GM23338 (cell line): Measurements from ENCODE around the gene HHATL. TPM values are rescaled to one million over a fixed set of nuclear protein-coding genes. Genes with fewer than 3 reads are reported as not detected.

Experiments
- ATAC-seq: fragments of 200-7000 bp; cut with Tn5 transposase; 3 replicates; pipeline ENCODE4 v1.9.1; 2020
- DNase-seq: peaks from one replicate; pipeline ENCODE4 v3.0.0-alpha.2; 2015; ENCODE audit warnings: low spot score
- H2AFZ ChIP-seq: fragments of 200-600 bp; sonication (generic); 2 replicates; pipeline ENCODE4 v1.8.0; 2016; ENCODE audit warnings: antibody characterized with exemption, mild to moderate bottlenecking, moderate library complexity
- H3F3A ChIP-seq: fragments of 200-600 bp; sonication (generic); replicated peaks from 2 replicates; pipeline ENCODE4 v1.8.0; 2017; ENCODE audit warnings: antibody characterized with exemption, mixed run types, low read depth
- H3K27ac ChIP-seq: fragments of 200-600 bp; sonication (generic); 2 replicates; pipeline ENCODE4 v1.6.1; 2016; ENCODE audit warnings: low read depth
- H3K27me3 ChIP-seq: fragments of 200-600 bp; sonication (generic); 2 replicates; pipeline ENCODE4 v1.8.0; 2016; ENCODE audit warnings: mild to moderate bottlenecking, mixed run types, moderate library complexity; ENCODE audit not compliant: insufficient read depth
- H3K36me3 ChIP-seq: fragments of 200-600 bp; sonication (generic); 2 replicates; pipeline ENCODE4 v1.8.0; 2016; ENCODE audit warnings: mild to moderate bottlenecking; ENCODE audit not compliant: insufficient read depth
- H3K4me1 ChIP-seq: fragments of 200-600 bp; sonication (generic); 2 replicates; pipeline ENCODE4 v1.8.0; 2016; ENCODE audit warnings: mild to moderate bottlenecking, moderate library complexity; ENCODE audit not compliant: insufficient read depth
- H3K4me2 ChIP-seq: fragments of 200-600 bp; sonication (generic); 2 replicates; pipeline ENCODE4 v1.7.1; 2017; ENCODE audit warnings: mixed run types
- H3K4me3 ChIP-seq: fragments of 200-600 bp; sonication (generic); 2 replicates; pipeline ENCODE4 v1.6.1; 2016; ENCODE audit warnings: mixed run types
- H3K79me2 ChIP-seq: fragments of 200-600 bp; sonication (generic); replicated peaks from 2 replicates; pipeline ENCODE4 v1.8.0; 2017; ENCODE audit warnings: mild to moderate bottlenecking; ENCODE audit not compliant: insufficient read depth
- H3K9me2 ChIP-seq: fragments of 200-600 bp; sonication (generic); 2 replicates; pipeline ENCODE4 v1.8.0; 2017; ENCODE audit not compliant: insufficient read depth
- H4K20me1 ChIP-seq: fragments of 200-600 bp; sonication (generic); replicated peaks from 2 replicates; pipeline ENCODE4 v1.8.0; 2017; ENCODE audit warnings: mild to moderate bottlenecking; ENCODE audit not compliant: insufficient read depth
- H3K27ac Mint-ChIP-seq: 2 replicates; pipeline ENCODE4 v1.8.0; 2020; ENCODE audit warnings: inconsistent platforms, mild to moderate bottlenecking, moderate library complexity, mixed read lengths
- H3K27me3 Mint-ChIP-seq: 3 replicates; pipeline ENCODE4 v1.8.0; 2022; ENCODE audit warnings: low read depth, mild to moderate bottlenecking, moderate library complexity, mixed read lengths, inconsistent platforms; ENCODE audit not compliant: insufficient read depth, poor library complexity
- H3K36me3 Mint-ChIP-seq: 3 replicates; pipeline ENCODE4 v1.8.0; 2021; ENCODE audit warnings: low read depth, mild to moderate bottlenecking, inconsistent platforms, moderate library complexity, mixed read lengths
- H3K4me1 Mint-ChIP-seq: 3 replicates; pipeline ENCODE4 v1.8.0; 2020; ENCODE audit warnings: mild to moderate bottlenecking, inconsistent platforms, mixed read lengths
- H3K4me3 Mint-ChIP-seq: 3 replicates; pipeline ENCODE4 v1.8.0; 2021; ENCODE audit warnings: moderate library complexity, mild to moderate bottlenecking, inconsistent platforms, mixed read lengths
- H3K9me3 Mint-ChIP-seq: 3 replicates; pipeline ENCODE4 v1.8.0; 2020; ENCODE audit warnings: moderate library complexity, mild to moderate bottlenecking, inconsistent platforms, mixed read lengths
- CREB1 ChIP-seq: fragments of 250-450 bp; sonication (Bioruptor Pico); IDR thresholded peaks from 2 replicates; pipeline ENCODE4 v1.5.0; 2020; ENCODE audit warnings: low read depth, mild to moderate bottlenecking, moderate library complexity
- EZH2phosphoT487 ChIP-seq: fragments of 200-600 bp; sonication (generic); IDR thresholded peaks from one replicate; pipeline ENCODE4 v1.8.1; 2018; ENCODE audit warnings: antibody characterized with exemption; ENCODE audit not compliant: unreplicated experiment
- JUNB ChIP-seq: IDR thresholded peaks from one replicate; pipeline ENCODE4 v1.6.1; 2016; ENCODE audit warnings: antibody characterized with exemption; ENCODE audit not compliant: unreplicated experiment
- NANOG ChIP-seq: IDR thresholded peaks from 2 replicates; pipeline ENCODE4 v1.6.1; 2016; ENCODE audit warnings: antibody characterized with exemption, borderline replicate concordance
- POLR2AphosphoS5 ChIP-seq: IDR thresholded peaks from 2 replicates; pipeline ENCODE4 v1.6.1; 2016; ENCODE audit warnings: antibody characterized with exemption, low read depth
- ZNF114 ChIP-seq: fragments of 250-450 bp; sonication (Bioruptor Pico); IDR thresholded peaks from 2 replicates; pipeline ENCODE4 v1.5.0; 2020; ENCODE audit warnings: mild to moderate bottlenecking, moderate library complexity
- polyA plus RNA-seq: library from polyadenylated mRNA; unstranded; fragments of >200 nt; fragmentation: Nextera tagmentation; extraction: Ambion mirVana; gene quantifications from 2 replicates; pipeline ENCODE4 v1.2.1, GENCODE V29; 2016
- total RNA-seq: library from RNA; depleted of rRNA; stranded (reverse); fragments of >200 nt; shearing (Covaris generic); gene quantifications from 2 replicates; pipeline ENCODE4 v1.2.3, GENCODE V29; 2014
- TF ChIP-seq, protein P1 (sequence below): IDR thresholded peaks from one replicate; pipeline ENCODE4 v1.6.1; 2018; ENCODE audit warnings: antibody characterized with exemption; ENCODE audit not compliant: unreplicated experiment
- TF ChIP-seq, protein P2 (sequence below): IDR thresholded peaks from 2 replicates; pipeline ENCODE4 v1.6.1; 2016; ENCODE audit warnings: antibody characterized with exemption
- TF ChIP-seq, protein P3 (sequence below), 2 experiments: fragments of 200-600 bp in 1 of 2; sonication (generic) in 1 of 2; conservative IDR thresholded peaks; 2 replicates each; pipeline versions ENCODE4 v1.5.1 to v1.6.1; 2016 to 2017; ENCODE audit warnings: antibody characterized with exemption in 2 of 2, low read depth in 2 of 2, mild to moderate bottlenecking in 2 of 2, moderate library complexity in 1 of 2
- TF ChIP-seq, protein P4 (sequence below): fragments of 250-450 bp; sonication (Bioruptor Pico); IDR thresholded peaks from 2 replicates; pipeline ENCODE4 v1.5.0; 2020; ENCODE audit warnings: mild to moderate bottlenecking, moderate library complexity

Gene HHATL
- total and polyA plus RNA-seq, 2 experiments from 2014 or later = not detected

DNA sequence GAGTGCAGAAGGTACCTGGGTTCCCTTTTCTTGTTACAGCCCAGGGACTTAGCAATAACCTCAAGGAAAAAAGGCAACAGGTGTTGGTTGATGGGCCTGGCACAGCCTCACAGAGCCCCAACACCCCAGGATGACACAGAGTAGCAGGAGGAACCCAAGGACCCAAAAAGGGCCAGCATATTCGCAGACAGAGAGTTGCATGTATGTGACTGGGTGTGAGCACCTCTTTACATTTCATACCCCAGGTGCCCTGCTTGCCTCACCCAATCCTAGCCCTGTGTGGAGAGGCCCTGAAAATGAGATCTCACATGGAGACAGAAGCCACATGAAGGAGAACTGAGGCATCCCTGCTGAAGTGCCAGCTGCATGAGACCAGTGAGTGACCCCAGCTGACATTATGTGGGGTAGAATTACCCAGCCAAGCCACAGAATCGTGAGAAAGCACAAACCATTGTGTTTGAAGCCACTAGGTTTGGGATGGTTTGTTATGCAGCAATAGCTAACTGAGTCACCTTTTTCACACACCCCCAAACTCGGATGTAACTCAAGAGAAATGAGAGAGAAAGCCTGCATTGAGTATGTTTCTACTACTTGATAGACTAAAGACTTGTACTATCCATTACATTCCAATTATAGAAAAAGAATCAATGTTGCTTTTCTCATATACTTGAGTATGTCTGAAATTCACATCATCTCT is 26.2 kb upstream of the HHATL start:
- H3K4me1 Mint-ChIP-seq = peaks cover 27% of the 10 kb centered on the region
- no peak for DNase-seq

More for the DNA sequence above, 26.2 kb upstream of the HHATL start:
- Histone ChIP-seq H3K4me2 (no peak overlapping the region), H3F3A (no peaks in the 10 kb centered on the region), H3K36me3 (no peaks in the 10 kb centered on the region), H3K4me1 (peaks cover 14% of the 10 kb centered on the region), H3K9me2 (peaks cover 3% of the 10 kb centered on the region; the same call in 1 of the 2 replicates), H3K4me3 (no peak overlapping the region), H3K27me3 (no peaks in the 10 kb centered on the region), H2AFZ (no peak overlapping the region), H3K79me2 (no peaks in the 10 kb centered on the region), H4K20me1 (no peaks in the 10 kb centered on the region), H3K27ac (no peak overlapping the region)
- TF ChIP-seq, protein P1, sequence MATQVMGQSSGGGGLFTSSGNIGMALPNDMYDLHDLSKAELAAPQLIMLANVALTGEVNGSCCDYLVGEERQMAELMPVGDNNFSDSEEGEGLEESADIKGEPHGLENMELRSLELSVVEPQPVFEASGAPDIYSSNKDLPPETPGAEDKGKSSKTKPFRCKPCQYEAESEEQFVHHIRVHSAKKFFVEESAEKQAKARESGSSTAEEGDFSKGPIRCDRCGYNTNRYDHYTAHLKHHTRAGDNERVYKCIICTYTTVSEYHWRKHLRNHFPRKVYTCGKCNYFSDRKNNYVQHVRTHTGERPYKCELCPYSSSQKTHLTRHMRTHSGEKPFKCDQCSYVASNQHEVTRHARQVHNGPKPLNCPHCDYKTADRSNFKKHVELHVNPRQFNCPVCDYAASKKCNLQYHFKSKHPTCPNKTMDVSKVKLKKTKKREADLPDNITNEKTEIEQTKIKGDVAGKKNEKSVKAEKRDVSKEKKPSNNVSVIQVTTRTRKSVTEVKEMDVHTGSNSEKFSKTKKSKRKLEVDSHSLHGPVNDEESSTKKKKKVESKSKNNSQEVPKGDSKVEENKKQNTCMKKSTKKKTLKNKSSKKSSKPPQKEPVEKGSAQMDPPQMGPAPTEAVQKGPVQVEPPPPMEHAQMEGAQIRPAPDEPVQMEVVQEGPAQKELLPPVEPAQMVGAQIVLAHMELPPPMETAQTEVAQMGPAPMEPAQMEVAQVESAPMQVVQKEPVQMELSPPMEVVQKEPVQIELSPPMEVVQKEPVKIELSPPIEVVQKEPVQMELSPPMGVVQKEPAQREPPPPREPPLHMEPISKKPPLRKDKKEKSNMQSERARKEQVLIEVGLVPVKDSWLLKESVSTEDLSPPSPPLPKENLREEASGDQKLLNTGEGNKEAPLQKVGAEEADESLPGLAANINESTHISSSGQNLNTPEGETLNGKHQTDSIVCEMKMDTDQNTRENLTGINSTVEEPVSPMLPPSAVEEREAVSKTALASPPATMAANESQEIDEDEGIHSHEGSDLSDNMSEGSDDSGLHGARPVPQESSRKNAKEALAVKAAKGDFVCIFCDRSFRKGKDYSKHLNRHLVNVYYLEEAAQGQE = no peak
- TF ChIP-seq NANOG = no peak
- TF ChIP-seq EZH2phosphoT487 = no peak
- TF ChIP-seq, protein P2, sequence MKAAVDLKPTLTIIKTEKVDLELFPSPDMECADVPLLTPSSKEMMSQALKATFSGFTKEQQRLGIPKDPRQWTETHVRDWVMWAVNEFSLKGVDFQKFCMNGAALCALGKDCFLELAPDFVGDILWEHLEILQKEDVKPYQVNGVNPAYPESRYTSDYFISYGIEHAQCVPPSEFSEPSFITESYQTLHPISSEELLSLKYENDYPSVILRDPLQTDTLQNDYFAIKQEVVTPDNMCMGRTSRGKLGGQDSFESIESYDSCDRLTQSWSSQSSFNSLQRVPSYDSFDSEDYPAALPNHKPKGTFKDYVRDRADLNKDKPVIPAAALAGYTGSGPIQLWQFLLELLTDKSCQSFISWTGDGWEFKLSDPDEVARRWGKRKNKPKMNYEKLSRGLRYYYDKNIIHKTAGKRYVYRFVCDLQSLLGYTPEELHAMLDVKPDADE = no peak
- TF ChIP-seq ZNF114 (CRISPR knock-in tag) = no peak
- TF ChIP-seq CREB1 (CRISPR knock-in tag) = no peak
- TF ChIP-seq JUNB = no peak
- no peak for TF ChIP-seq POLR2AphosphoS5
- TF ChIP-seq, protein P3, sequence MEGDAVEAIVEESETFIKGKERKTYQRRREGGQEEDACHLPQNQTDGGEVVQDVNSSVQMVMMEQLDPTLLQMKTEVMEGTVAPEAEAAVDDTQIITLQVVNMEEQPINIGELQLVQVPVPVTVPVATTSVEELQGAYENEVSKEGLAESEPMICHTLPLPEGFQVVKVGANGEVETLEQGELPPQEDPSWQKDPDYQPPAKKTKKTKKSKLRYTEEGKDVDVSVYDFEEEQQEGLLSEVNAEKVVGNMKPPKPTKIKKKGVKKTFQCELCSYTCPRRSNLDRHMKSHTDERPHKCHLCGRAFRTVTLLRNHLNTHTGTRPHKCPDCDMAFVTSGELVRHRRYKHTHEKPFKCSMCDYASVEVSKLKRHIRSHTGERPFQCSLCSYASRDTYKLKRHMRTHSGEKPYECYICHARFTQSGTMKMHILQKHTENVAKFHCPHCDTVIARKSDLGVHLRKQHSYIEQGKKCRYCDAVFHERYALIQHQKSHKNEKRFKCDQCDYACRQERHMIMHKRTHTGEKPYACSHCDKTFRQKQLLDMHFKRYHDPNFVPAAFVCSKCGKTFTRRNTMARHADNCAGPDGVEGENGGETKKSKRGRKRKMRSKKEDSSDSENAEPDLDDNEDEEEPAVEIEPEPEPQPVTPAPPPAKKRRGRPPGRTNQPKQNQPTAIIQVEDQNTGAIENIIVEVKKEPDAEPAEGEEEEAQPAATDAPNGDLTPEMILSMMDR (conservative IDR thresholded peaks at IDR 0.05; ENCODE audit: low read depth in 2 of 2) = no peak
- TF ChIP-seq, protein P4, sequence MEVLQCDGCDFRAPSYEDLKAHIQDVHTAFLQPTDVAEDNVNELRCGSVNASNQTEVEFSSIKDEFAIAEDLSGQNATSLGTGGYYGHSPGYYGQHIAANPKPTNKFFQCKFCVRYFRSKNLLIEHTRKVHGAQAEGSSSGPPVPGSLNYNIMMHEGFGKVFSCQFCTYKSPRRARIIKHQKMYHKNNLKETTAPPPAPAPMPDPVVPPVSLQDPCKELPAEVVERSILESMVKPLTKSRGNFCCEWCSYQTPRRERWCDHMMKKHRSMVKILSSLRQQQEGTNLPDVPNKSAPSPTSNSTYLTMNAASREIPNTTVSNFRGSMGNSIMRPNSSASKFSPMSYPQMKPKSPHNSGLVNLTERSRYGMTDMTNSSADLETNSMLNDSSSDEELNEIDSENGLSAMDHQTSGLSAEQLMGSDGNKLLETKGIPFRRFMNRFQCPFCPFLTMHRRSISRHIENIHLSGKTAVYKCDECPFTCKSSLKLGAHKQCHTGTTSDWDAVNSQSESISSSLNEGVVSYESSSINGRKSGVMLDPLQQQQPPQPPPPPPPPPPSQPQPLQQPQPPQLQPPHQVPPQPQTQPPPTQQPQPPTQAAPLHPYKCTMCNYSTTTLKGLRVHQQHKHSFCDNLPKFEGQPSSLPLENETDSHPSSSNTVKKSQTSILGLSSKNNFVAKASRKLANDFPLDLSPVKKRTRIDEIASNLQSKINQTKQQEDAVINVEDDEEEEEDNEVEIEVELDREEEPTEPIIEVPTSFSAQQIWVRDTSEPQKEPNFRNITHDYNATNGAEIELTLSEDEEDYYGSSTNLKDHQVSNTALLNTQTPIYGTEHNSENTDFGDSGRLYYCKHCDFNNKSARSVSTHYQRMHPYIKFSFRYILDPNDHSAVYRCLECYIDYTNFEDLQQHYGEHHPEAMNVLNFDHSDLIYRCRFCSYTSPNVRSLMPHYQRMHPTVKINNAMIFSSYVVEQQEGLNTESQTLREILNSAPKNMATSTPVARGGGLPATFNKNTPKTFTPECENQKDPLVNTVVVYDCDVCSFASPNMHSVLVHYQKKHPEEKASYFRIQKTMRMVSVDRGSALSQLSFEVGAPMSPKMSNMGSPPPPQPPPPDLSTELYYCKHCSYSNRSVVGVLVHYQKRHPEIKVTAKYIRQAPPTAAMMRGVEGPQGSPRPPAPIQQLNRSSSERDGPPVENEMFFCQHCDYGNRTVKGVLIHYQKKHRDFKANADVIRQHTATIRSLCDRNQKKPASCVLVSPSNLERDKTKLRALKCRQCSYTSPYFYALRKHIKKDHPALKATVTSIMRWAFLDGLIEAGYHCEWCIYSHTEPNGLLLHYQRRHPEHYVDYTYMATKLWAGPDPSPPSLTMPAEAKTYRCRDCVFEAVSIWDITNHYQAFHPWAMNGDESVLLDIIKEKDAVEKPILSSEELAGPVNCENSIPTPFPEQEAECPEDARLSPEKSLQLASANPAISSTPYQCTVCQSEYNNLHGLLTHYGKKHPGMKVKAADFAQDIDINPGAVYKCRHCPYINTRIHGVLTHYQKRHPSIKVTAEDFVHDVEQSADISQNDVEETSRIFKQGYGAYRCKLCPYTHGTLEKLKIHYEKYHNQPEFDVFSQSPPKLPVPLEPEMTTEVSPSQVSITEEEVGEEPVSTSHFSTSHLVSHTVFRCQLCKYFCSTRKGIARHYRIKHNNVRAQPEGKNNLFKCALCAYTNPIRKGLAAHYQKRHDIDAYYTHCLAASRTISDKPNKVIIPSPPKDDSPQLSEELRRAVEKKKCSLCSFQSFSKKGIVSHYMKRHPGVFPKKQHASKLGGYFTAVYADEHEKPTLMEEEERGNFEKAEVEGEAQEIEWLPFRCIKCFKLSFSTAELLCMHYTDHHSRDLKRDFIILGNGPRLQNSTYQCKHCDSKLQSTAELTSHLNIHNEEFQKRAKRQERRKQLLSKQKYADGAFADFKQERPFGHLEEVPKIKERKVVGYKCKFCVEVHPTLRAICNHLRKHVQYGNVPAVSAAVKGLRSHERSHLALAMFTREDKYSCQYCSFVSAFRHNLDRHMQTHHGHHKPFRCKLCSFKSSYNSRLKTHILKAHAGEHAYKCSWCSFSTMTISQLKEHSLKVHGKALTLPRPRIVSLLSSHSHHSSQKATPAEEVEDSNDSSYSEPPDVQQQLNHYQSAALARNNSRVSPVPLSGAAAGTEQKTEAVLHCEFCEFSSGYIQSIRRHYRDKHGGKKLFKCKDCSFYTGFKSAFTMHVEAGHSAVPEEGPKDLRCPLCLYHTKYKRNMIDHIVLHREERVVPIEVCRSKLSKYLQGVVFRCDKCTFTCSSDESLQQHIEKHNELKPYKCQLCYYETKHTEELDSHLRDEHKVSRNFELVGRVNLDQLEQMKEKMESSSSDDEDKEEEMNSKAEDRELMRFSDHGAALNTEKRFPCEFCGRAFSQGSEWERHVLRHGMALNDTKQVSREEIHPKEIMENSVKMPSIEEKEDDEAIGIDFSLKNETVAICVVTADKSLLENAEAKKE (CRISPR knock-in tag) = no peak
- ATAC-seq = no peak
- no peaks in the 10 kb centered on the region for H3K36me3 Mint-ChIP-seq
- H3K4me3 Mint-ChIP-seq = no peak overlapping the region
- no peaks in the 10 kb centered on the region for H3K9me3 Mint-ChIP-seq
- peaks cover 8% of the 10 kb centered on the region for H3K27me3 Mint-ChIP-seq
- no peak overlapping the region for H3K27ac Mint-ChIP-seq
